ENCODE measurements around the gene SH3RF3. TPM values are rescaled to one million over a fixed set of nuclear protein-coding genes. Genes with fewer than 3 reads are reported as not detected.

Gene SH3RF3
- total and polyA plus RNA-seq, 2 of the 13 experiments (the other 11 are each of a cell fraction or from before 2014, with no cell fraction given) = 0.04 TPM; not detected in 1

DNA sequence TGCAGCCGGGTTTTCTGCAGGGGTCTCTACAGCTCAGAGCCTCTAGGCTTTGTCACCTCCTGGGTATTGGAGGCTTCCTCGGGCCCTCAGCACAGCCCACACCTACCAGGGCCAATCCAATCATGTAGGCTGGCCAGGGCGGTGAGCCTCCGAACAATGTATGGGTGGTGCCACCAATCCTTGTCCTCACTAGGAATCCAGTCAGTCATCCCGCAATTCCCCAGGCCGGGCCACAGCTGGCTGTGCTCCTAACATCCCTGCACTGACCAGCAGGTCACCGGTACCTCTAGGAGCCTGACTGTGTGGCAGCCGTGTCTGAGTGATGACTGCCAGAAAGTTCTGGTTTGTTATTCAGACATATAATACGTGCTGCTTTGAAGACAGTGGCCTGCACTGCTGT is 129.4 kb downstream of the SH3RF3 start:
- H3K4me1 ChIP-seq (ENCODE audit: insufficient read depth, low read length) = no peaks in the 10 kb centered on the region
- H3K4me3 ChIP-seq (replicated peaks in 1 of 3; ENCODE audit: insufficient read depth in 1 of 3, low read depth in 2 of 3, low read length in 3 of 3) = no peak overlapping the region
- POLR2A ChIA-PET = no interaction called here
- no peak overlapping the region for H2AFZ ChIP-seq (ENCODE audit: low read length)
- H4K20me1 ChIP-seq (ENCODE audit: insufficient read depth, low read length) = no peaks in the 10 kb centered on the region
- TF ChIP-seq SNRNP70 (IDR thresholded peaks at IDR 0.05; ENCODE audit: low read depth, low read length) (no peak), NFE2L2 (IDR thresholded peaks at IDR 0.05; ENCODE audit: low read length) (no peak), ZNF678 (CRISPR knock-in tag; IDR thresholded peaks at IDR 0.05) (no peak), POLR2A (IDR thresholded peaks at IDR 0.05; ENCODE audit: insufficient read depth in 1 of 2, low read depth in 2 of 2, low read length in 2 of 2) (no peak), SP2 (CRISPR knock-in tag; IDR thresholded peaks at IDR 0.05) (no peak), MED1 (CRISPR knock-in tag; IDR thresholded peaks at IDR 0.05) (no peak), ZNF720 (CRISPR knock-in tag; IDR thresholded peaks at IDR 0.05) (no peak), SRSF9 (IDR thresholded peaks at IDR 0.05; ENCODE audit: borderline replicate concordance, insufficient read depth, low read depth, low read length, poor library complexity, severe bottlenecking) (no peak)
- TF ChIP-seq, protein P1, sequence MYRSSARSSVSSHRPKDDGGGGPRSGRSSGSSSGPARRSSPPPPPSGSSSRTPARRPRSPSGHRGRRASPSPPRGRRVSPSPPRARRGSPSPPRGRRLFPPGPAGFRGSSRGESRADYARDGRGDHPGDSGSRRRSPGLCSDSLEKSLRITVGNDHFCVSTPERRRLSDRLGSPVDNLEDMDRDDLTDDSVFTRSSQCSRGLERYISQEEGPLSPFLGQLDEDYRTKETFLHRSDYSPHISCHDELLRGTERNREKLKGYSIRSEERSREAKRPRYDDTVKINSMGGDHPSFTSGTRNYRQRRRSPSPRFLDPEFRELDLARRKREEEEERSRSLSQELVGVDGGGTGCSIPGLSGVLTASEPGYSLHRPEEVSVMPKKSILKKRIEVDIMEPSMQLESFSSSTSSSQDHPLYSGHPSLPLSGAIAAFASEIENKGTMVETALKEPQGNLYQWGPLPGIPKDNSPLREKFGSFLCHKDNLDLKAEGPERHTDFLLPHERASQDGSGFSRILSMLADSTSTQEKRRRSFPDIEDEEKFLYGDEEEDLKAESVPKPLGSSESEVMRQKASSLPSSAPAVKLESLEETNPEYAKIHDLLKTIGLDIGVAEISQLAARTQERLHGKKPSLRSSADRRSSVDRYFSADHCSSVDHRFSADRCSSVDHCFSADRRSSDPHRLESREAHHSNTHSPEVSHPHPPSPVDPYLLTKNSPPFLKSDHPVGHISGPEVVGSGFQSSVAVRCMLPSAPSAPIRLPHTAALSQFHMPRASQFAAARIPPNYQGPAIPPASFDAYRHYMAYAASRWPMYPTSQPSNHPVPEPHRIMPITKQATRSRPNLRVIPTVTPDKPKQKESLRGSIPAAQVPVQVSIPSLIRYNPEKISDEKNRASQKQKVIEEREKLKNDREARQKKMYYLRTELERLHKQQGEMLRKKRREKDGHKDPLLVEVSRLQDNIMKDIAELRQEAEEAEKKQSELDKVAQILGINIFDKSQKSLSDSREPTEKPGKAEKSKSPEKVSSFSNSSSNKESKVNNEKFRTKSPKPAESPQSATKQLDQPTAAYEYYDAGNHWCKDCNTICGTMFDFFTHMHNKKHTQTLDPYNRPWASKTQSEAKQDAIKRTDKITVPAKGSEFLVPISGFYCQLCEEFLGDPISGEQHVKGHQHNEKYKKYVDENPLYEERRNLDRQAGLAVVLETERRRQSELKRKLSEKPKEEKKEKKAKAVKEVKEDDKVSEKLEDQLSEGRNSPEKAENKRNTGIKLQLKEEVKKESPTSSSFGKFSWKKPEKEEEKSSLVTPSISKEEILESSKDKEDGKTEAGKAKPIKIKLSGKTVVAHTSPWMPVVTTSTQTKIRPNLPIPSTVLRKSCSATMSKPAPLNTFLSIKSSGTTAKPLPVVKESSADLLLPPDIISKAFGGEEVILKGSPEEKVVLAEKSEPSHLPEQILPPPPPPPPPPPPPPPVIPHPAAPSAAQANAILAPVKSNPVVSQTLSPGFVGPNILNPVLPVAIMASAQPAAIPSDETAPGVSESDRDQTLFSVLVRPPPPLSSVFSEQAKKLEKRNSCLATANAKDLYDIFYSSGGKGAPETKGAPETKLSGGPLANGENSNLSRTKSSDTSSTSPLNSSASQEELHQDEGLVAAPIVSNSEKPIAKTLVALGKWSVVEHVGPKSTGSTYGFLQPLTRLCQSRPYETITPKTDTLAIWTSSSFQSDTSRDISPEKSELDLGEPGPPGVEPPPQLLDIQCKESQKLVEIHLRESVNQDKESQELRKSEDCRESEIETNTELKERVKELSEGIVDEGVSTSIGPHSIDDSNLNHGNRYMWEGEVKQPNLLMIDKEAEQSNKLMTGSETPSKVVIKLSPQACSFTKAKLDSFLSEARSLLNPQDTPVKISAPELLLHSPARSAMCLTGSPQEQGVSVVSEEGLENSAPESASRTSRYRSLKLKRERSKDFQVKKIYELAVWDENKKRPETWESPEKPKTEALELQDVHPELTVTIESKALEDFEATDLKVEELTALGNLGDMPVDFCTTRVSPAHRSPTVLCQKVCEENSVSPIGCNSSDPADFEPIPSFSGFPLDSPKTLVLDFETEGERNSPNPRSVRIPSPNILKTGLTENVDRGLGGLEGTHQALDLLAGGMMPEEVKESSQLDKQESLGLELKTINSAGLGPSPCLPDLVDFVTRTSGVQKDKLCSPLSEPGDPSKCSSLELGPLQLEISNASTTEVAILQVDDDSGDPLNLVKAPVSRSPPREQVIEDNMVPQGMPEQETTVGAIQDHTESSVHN (CRISPR knock-in tag; IDR thresholded peaks at IDR 0.05) = no peak
- peaks cover 0 to 34% of the 10 kb centered on the region in 2 experiments; a peak in 2 of 5 replicates for H3K27me3 ChIP-seq (ENCODE audit: control insufficient read depth in 1 of 2, insufficient read depth in 2 of 2, low read length in 2 of 2)
- no peak for DNase-seq (ENCODE audit: low spot score)
- no peak overlapping the region for H3K4me2 ChIP-seq (ENCODE audit: low read depth, low read length)
- no peaks in the 10 kb centered on the region for H3K9me3 ChIP-seq (ENCODE audit: low read length)
- no peak overlapping the region for H3K27ac ChIP-seq (ENCODE audit: extremely low read length, insufficient read depth, low read length)
- BruUV-seq (replicated peaks) = no TSS peak
- no peak overlapping the region for H3K9ac ChIP-seq (ENCODE audit: insufficient read depth, low read depth, low read length)
- in situ Hi-C loops (cut with HindIII; ENCODE audit: extremely low pct_ligation_motif_present, low pct_unique_long_range_greater_than_20kb) = no loop called here
- intact Hi-C loops (cut with micrococcal nuclease; ENCODE audit: unreplicated experiment) = no loop called here
- CTCF ChIA-PET (ENCODE audit: low intra/inter-chr PET ratio, low total read pairs) = no interaction called here
- ATAC-seq = no peak
- 33% methylated on average over 2 of the region's 9 CpGs for WGBS (ENCODE audit: low lambda C conversion rate)
- FAIRE-seq = no peak
- no peaks in the 10 kb centered on the region for H3K36me3 ChIP-seq (replicated peaks in 1 of 2; ENCODE audit: control insufficient read depth in 1 of 2, insufficient read depth in 2 of 2, low read length in 2 of 2)
- H3K79me2 ChIP-seq (ENCODE audit: insufficient read depth, low read length) = no peaks in the 10 kb centered on the region
